ENCODE results near the gene PDE4DIP. TPM values are rescaled to one million over a fixed set of nuclear protein-coding genes. Genes with fewer than 3 reads are reported as not detected.
"Not testable (repeated sequence)": the region's sequence is repeated elsewhere in the genome, so short reads cannot be mapped to it uniquely, and the experiment has no call there.

Gene PDE4DIP
- total RNA-seq, 2 experiments from 2014 or later: 21.5 to 22.3 TPM

DNA sequence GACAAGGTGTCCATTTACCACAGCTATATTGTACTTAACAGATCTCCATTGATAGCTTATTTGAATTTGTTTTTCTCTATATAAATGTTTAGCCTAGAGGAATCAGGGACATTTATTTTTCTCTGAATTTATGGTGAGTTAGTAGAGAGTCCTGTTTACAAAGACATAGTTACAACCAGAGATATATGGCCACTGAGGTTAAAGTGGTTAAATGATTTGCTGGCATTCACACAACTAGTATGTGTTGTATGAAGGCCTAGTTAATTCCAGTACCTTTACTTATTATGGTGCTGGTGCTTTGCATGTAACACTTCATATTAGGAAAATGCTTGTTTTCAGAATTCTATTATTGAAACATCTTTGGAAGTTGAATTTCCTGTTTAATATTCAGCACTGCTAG is 6.6 kb downstream of the PDE4DIP start:
- CTCF ChIA-PET; H3K4me3 Mint-ChIP-seq; ATAC-seq; H3K27ac Mint-ChIP-seq; DNase-seq; H3K27me3 Mint-ChIP-seq (ENCODE audit: low read depth); H3K9me3 Mint-ChIP-seq (ENCODE audit: insufficient read depth); H3K4me1 Mint-ChIP-seq (ENCODE audit: low read depth); H3K36me3 Mint-ChIP-seq (ENCODE audit: low read depth); POLR2A ChIA-PET: not testable (repeated sequence)

DNA sequence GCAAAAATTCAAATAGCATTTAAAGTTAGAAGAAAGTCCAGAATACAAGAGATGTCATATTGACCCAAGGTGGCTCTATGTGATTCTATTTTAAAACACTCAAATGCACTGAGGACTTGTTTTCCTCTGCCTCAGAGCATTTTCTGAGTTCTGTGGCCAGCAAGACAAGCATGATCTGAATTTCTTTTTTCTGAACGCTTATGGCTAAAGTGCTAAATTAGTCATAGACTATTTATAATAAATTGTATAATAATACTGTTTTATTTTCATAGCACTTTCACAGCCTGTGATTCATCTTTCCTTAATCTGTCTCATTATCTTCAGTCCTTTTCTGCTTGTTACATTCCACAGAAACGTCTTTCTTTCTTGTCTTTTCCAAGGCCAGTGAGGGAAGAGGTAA is 7.5 kb downstream of the PDE4DIP start:
- CTCF ChIA-PET: not testable (repeated sequence)

DNA sequence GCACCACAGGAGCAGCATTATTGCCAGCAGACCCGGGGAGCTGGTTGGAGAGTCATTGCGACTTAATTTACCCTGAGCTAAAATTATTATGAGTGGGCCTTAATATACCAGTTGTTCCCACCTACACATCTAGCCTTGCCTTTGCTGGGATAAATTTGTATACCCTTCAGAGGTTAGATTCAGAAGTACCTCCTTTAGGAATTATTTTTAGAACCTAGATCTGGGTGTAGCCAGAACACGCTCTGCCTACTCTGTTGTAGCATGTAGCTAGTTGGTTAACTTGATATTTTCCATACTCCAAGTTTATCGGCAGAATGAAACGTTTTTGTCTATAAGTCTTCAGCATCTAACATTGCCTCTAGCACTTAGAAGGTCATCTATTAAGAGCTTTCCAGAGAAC is 9.1 kb downstream of the PDE4DIP start:
- H3K27ac Mint-ChIP-seq; ATAC-seq; H3K27me3 Mint-ChIP-seq (ENCODE audit: low read depth); DNase-seq; H3K4me3 Mint-ChIP-seq; H3K4me1 Mint-ChIP-seq (ENCODE audit: low read depth); H3K36me3 Mint-ChIP-seq (ENCODE audit: low read depth); POLR2A ChIA-PET; H3K9me3 Mint-ChIP-seq (ENCODE audit: insufficient read depth); CTCF ChIA-PET: not testable (repeated sequence)

More for the DNA sequence above, 7.5 kb downstream of the PDE4DIP start:
- DNase-seq; POLR2A ChIA-PET; H3K4me1 Mint-ChIP-seq (ENCODE audit: low read depth); H3K36me3 Mint-ChIP-seq (ENCODE audit: low read depth); H3K4me3 Mint-ChIP-seq; H3K27me3 Mint-ChIP-seq (ENCODE audit: low read depth); H3K9me3 Mint-ChIP-seq (ENCODE audit: insufficient read depth); H3K27ac Mint-ChIP-seq; ATAC-seq: not testable (repeated sequence)

DNA sequence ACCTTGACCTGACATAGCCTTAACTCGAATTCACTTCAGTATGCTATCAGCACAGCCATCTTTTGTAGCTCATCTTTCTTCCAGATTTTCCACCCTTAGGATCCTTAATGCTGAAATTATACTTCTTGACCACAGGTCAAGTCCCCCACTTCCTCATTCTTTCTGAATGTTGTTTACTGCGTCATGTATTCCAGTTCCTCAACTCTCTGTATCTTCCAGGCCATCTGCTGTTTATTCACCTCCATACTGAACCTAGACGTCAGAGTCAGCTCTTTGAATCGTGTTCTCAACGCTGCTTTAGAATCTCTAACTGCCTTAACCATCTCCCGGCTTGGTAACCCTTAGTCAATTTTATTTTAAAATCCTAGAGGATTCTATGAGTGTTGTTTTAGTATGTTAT is 9.8 kb downstream of the PDE4DIP start:
- H3K27me3 Mint-ChIP-seq (ENCODE audit: low read depth); H3K4me1 Mint-ChIP-seq (ENCODE audit: low read depth); POLR2A ChIA-PET; H3K4me3 Mint-ChIP-seq; CTCF ChIA-PET; ATAC-seq; H3K27ac Mint-ChIP-seq; H3K9me3 Mint-ChIP-seq (ENCODE audit: insufficient read depth); H3K36me3 Mint-ChIP-seq (ENCODE audit: low read depth); DNase-seq: not testable (repeated sequence)

DNA sequence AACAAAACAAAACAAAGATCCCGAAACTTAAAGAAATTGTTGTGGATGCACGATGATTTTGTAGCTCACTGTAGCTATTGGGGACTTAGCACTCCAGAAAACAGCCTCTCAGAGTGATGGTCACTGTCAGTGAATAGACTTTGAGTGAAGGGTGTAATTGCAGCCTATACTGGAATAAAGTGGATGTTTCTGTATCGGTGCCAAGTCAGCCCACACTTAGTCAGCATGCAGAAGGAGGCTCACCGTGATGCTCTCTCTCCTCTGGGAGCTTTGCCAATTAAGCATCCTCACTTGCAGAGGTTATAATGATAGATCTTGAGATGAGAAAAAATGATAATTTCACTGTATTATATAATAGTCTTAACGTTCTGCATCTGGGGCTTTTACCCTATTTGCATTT is 11.1 kb downstream of the PDE4DIP start:
- H3K9me3 Mint-ChIP-seq (ENCODE audit: insufficient read depth); H3K4me1 Mint-ChIP-seq (ENCODE audit: low read depth); H3K4me3 Mint-ChIP-seq: not testable (repeated sequence)

DNA sequence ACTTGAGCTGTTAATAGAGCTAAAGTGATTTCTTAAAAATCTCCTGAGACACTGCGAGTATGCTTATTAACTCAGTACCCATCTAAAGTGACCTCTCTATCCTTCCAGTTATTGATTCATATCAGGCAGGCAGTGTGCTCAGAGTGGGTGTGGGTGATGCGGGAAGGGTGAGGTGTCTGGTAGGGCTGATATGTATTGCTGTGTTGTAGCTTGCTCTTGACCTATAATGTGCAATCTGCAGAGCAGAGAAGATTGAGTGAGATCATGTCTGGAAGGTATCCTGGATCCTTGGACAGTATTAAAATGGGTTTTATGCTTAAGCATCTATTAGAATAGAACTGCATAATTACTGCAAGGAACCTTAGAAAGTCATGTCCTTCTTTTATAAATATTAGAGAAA is 15.8 kb downstream of the PDE4DIP start:
- POLR2A ChIA-PET; H3K27me3 Mint-ChIP-seq (ENCODE audit: low read depth); H3K27ac Mint-ChIP-seq; H3K36me3 Mint-ChIP-seq (ENCODE audit: low read depth); CTCF ChIA-PET; DNase-seq; H3K9me3 Mint-ChIP-seq (ENCODE audit: insufficient read depth); H3K4me3 Mint-ChIP-seq; H3K4me1 Mint-ChIP-seq (ENCODE audit: low read depth); ATAC-seq: not testable (repeated sequence)

More for the DNA sequence above, 11.1 kb downstream of the PDE4DIP start:
- CTCF ChIA-PET; POLR2A ChIA-PET; ATAC-seq; H3K36me3 Mint-ChIP-seq (ENCODE audit: low read depth); H3K27ac Mint-ChIP-seq; H3K27me3 Mint-ChIP-seq (ENCODE audit: low read depth); DNase-seq: not testable (repeated sequence)

- H3K27ac Mint-ChIP-seq; H3K27me3 Mint-ChIP-seq (ENCODE audit: low read depth); H3K4me1 Mint-ChIP-seq (ENCODE audit: low read depth); POLR2A ChIA-PET; ATAC-seq; CTCF ChIA-PET; H3K4me3 Mint-ChIP-seq; H3K9me3 Mint-ChIP-seq (ENCODE audit: insufficient read depth); H3K36me3 Mint-ChIP-seq (ENCODE audit: low read depth); DNase-seq: not testable (repeated sequence)
Measured at GRCh38 chr1:148860579-148861259, 16.5 kb downstream of the PDE4DIP start.

GRCh38 chr1:148862590-148862989 is 18.4 kb downstream of the PDE4DIP start:
- CTCF ChIA-PET; H3K4me3 Mint-ChIP-seq; H3K27me3 Mint-ChIP-seq (ENCODE audit: low read depth); DNase-seq; ATAC-seq; H3K36me3 Mint-ChIP-seq (ENCODE audit: low read depth); H3K27ac Mint-ChIP-seq; POLR2A ChIA-PET; H3K4me1 Mint-ChIP-seq (ENCODE audit: low read depth); H3K9me3 Mint-ChIP-seq (ENCODE audit: insufficient read depth): not testable (repeated sequence)

- H3K9me3 Mint-ChIP-seq (ENCODE audit: insufficient read depth); H3K36me3 Mint-ChIP-seq (ENCODE audit: low read depth); DNase-seq; CTCF ChIA-PET; H3K27me3 Mint-ChIP-seq (ENCODE audit: low read depth); H3K4me3 Mint-ChIP-seq; POLR2A ChIA-PET; ATAC-seq; H3K4me1 Mint-ChIP-seq (ENCODE audit: low read depth); H3K27ac Mint-ChIP-seq: not testable (repeated sequence)
Measured at GRCh38 chr1:148868924-148869633, 24.9 kb downstream of the PDE4DIP start.

DNA sequence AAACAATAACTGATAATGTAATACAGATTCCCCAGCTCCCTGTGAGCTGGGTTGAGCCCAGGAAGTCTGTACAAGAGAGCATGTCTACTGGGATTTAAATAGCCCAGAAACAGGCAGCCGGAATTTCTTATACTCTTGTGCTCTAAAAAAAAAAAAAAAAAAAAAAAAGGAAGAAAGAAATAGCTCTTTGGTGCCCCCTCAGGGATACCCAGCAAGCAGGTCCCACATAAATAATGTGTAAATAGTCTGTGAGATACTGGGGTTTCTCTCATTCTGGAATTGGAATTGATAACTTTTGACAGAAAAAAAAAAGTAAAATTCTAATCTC is 25.4 kb downstream of the PDE4DIP start:
- CTCF ChIA-PET; H3K27me3 Mint-ChIP-seq (ENCODE audit: low read depth); H3K4me3 Mint-ChIP-seq; DNase-seq; ATAC-seq; H3K9me3 Mint-ChIP-seq (ENCODE audit: insufficient read depth); H3K27ac Mint-ChIP-seq; POLR2A ChIA-PET; H3K4me1 Mint-ChIP-seq (ENCODE audit: low read depth); H3K36me3 Mint-ChIP-seq (ENCODE audit: low read depth): not testable (repeated sequence)

DNA sequence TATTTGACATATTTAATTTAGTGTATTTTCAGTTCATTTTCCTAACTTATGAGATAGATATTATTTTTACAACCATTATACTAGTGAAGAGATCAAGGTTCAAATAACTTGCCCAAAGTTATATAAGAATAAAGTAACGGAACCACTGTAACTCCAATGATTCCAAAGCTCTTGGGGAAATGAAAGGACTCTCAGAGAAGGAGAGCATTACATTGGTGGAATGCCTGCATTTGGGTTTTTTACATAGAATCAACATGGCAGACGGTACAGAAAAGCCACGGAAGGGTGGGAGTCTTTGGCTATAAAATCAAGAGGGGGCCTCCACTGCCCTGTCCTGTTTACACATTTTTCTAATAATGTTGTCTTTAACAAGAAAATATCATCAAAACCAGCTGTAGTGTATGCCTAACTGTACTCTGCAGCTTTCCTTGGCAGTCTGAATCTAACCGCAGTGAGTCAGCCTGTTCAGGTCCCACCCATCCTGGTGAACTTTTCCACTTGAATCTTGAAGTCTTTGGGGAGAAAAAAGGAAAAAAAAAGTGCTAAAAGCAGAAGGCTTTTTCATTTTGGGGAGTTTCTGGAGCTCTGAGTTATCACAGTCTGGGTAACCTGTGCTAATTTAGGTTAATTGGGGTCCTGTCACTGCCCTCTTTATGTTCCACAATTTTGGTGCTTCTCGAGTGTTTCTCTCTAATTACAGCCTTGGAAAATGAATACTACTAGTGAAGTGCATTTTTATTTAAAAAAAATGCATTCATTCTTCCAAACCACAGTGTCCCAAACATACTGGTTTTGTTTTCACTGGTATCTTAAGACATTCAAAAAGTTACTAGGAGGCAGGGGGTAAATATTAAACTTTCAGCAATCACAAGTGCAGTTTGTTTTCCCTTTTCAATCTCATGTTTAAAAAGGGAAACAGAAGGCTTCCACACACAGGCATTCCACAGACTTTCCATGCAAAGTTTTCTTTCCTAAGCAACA is 30.5 kb downstream of the PDE4DIP start:
- H3K4me3 Mint-ChIP-seq; DNase-seq; H3K4me1 Mint-ChIP-seq (ENCODE audit: low read depth); H3K27me3 Mint-ChIP-seq (ENCODE audit: low read depth); ATAC-seq; H3K36me3 Mint-ChIP-seq (ENCODE audit: low read depth); H3K9me3 Mint-ChIP-seq (ENCODE audit: insufficient read depth); H3K27ac Mint-ChIP-seq; CTCF ChIA-PET; POLR2A ChIA-PET: not testable (repeated sequence)

DNA sequence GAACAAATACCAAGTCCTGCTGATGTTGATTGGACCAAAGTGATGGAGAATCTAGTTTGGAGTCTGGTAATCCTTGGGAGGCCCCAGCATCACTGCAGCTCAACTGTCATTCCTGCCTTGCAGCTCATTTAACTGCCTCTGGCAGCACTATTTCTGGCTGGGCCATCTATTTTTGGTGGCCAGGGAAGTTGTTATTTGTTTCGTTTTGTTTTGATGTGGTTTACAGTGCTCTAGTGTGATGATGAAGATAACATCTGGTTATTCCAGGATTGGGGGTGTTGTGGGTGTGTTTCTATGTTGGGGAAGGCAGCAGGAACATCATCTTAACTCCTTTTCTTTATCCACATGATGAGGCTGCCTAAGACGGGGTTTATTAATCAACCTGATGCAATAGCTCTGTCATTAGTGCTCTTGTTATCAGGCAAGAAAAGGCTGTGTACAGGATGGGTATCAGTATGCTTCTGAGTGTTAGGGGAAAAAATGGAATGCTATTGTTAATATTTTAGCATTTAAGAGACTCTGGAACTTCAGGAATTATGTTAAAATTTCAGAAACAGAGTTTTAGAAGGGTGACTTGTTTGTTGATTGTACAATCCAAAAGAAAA is 35.7 kb downstream of the PDE4DIP start:
- CTCF ChIA-PET; H3K4me1 Mint-ChIP-seq (ENCODE audit: low read depth); H3K4me3 Mint-ChIP-seq; DNase-seq; H3K9me3 Mint-ChIP-seq (ENCODE audit: insufficient read depth); ATAC-seq; POLR2A ChIA-PET; H3K27me3 Mint-ChIP-seq (ENCODE audit: low read depth); H3K27ac Mint-ChIP-seq; H3K36me3 Mint-ChIP-seq (ENCODE audit: low read depth): not testable (repeated sequence)

Measured in activated CD8-positive, alpha-beta T cell treated with anti-CD3 and anti-CD28 coated beads, Interleukin-2, amount 10 ng/mL, durations not matched to agents 7 days and 5 days (primary cell).